GM23338 (cell line): Measurements from ENCODE around the gene SLC35F4.

ENCODE experiments used
- CREB1 ChIP-seq: fragments of 250-450 bp; sonication (Bioruptor Pico); IDR thresholded peaks from 2 replicates; pipeline ENCODE4 v1.5.0; 2020; ENCODE audit warnings: low read depth, mild to moderate bottlenecking, moderate library complexity
- EZH2 ChIP-seq: fragments of 200-600 bp; sonication (generic); IDR thresholded peaks from one replicate; pipeline ENCODE4 v1.8.0; 2017; ENCODE audit warnings: antibody characterized with exemption, mild to moderate bottlenecking, low read depth; ENCODE audit not compliant: unreplicated experiment
- EZH2phosphoT487 ChIP-seq: fragments of 200-600 bp; sonication (generic); IDR thresholded peaks from one replicate; pipeline ENCODE4 v1.8.1; 2018; ENCODE audit warnings: antibody characterized with exemption; ENCODE audit not compliant: unreplicated experiment
- JUNB ChIP-seq: IDR thresholded peaks from one replicate; pipeline ENCODE4 v1.6.1; 2016; ENCODE audit warnings: antibody characterized with exemption; ENCODE audit not compliant: unreplicated experiment
- NANOG ChIP-seq: IDR thresholded peaks from 2 replicates; pipeline ENCODE4 v1.6.1; 2016; ENCODE audit warnings: antibody characterized with exemption, borderline replicate concordance
- POLR2AphosphoS5 ChIP-seq: IDR thresholded peaks from 2 replicates; pipeline ENCODE4 v1.6.1; 2016; ENCODE audit warnings: antibody characterized with exemption, low read depth
- STAT1 ChIP-seq: IDR thresholded peaks from one replicate; pipeline ENCODE4 v1.6.1; 2016; ENCODE audit warnings: antibody characterized with exemption; ENCODE audit not compliant: unreplicated experiment
- ZNF114 ChIP-seq: fragments of 250-450 bp; sonication (Bioruptor Pico); IDR thresholded peaks from 2 replicates; pipeline ENCODE4 v1.5.0; 2020; ENCODE audit warnings: mild to moderate bottlenecking, moderate library complexity
- ZNF331 ChIP-seq: fragments of 250-450 bp; sonication (Bioruptor Pico); IDR thresholded peaks from 2 replicates; pipeline ENCODE4 v1.5.0; 2020; ENCODE audit warnings: low read depth, mild to moderate bottlenecking, moderate library complexity
- TF ChIP-seq, protein P1 (sequence below), 2 experiments: fragments of 200-600 bp in 1 of 2; sonication (generic) in 1 of 2; conservative IDR thresholded peaks; 2 replicates each; pipeline versions ENCODE4 v1.5.1 to v1.6.1; 2016 to 2017; ENCODE audit warnings: antibody characterized with exemption in 2 of 2, low read depth in 2 of 2, mild to moderate bottlenecking in 2 of 2, moderate library complexity in 1 of 2
- TF ChIP-seq, protein P2 (sequence below): IDR thresholded peaks from one replicate; pipeline ENCODE4 v1.6.1; 2018; ENCODE audit warnings: antibody characterized with exemption; ENCODE audit not compliant: unreplicated experiment
- TF ChIP-seq, protein P3 (sequence below): fragments of 250-450 bp; sonication (Bioruptor Pico); IDR thresholded peaks from 2 replicates; pipeline ENCODE4 v1.5.0; 2020; ENCODE audit warnings: mild to moderate bottlenecking, moderate library complexity
- TF ChIP-seq, protein P4 (sequence below): IDR thresholded peaks from 2 replicates; pipeline ENCODE4 v1.6.1; 2016; ENCODE audit warnings: antibody characterized with exemption

DNA sequence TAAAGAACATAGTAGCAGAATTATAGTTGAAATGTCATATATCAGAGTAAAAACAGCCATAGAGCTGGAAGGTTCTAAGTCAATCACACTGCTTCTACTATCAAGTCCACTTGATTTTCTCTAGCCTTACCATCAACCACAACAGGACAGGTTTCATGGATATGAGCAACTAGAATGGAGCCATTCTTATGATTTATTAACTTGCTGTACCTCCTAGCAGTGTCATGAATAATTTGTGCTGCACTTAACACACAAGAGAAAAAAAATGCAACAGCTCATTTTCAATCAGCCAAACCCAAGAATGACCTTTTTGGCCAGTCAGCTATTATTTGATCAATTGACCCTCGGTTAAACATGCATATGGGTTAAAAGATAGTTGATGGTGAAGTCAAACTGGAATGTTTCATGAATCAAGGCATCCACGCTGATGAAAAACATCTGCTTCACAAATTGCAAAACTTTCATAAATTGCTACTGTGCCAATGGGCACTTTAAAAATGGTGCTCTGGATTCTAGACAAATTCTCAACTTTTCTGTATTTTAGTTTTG lies 316.8 kb downstream of the SLC35F4 start:
- TF ChIP-seq POLR2AphosphoS5, result no peak
- TF ChIP-seq, protein P1, sequence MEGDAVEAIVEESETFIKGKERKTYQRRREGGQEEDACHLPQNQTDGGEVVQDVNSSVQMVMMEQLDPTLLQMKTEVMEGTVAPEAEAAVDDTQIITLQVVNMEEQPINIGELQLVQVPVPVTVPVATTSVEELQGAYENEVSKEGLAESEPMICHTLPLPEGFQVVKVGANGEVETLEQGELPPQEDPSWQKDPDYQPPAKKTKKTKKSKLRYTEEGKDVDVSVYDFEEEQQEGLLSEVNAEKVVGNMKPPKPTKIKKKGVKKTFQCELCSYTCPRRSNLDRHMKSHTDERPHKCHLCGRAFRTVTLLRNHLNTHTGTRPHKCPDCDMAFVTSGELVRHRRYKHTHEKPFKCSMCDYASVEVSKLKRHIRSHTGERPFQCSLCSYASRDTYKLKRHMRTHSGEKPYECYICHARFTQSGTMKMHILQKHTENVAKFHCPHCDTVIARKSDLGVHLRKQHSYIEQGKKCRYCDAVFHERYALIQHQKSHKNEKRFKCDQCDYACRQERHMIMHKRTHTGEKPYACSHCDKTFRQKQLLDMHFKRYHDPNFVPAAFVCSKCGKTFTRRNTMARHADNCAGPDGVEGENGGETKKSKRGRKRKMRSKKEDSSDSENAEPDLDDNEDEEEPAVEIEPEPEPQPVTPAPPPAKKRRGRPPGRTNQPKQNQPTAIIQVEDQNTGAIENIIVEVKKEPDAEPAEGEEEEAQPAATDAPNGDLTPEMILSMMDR (conservative IDR thresholded peaks at IDR 0.05; ENCODE audit: low read depth in 2 of 2), result no peak
- TF ChIP-seq EZH2, result no peak
- TF ChIP-seq STAT1, result no peak
- TF ChIP-seq, protein P2, sequence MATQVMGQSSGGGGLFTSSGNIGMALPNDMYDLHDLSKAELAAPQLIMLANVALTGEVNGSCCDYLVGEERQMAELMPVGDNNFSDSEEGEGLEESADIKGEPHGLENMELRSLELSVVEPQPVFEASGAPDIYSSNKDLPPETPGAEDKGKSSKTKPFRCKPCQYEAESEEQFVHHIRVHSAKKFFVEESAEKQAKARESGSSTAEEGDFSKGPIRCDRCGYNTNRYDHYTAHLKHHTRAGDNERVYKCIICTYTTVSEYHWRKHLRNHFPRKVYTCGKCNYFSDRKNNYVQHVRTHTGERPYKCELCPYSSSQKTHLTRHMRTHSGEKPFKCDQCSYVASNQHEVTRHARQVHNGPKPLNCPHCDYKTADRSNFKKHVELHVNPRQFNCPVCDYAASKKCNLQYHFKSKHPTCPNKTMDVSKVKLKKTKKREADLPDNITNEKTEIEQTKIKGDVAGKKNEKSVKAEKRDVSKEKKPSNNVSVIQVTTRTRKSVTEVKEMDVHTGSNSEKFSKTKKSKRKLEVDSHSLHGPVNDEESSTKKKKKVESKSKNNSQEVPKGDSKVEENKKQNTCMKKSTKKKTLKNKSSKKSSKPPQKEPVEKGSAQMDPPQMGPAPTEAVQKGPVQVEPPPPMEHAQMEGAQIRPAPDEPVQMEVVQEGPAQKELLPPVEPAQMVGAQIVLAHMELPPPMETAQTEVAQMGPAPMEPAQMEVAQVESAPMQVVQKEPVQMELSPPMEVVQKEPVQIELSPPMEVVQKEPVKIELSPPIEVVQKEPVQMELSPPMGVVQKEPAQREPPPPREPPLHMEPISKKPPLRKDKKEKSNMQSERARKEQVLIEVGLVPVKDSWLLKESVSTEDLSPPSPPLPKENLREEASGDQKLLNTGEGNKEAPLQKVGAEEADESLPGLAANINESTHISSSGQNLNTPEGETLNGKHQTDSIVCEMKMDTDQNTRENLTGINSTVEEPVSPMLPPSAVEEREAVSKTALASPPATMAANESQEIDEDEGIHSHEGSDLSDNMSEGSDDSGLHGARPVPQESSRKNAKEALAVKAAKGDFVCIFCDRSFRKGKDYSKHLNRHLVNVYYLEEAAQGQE, result no peak
- TF ChIP-seq NANOG, result no peak
- TF ChIP-seq EZH2phosphoT487, result no peak
- TF ChIP-seq JUNB, result no peak
- TF ChIP-seq CREB1 (CRISPR knock-in tag), result no peak
- TF ChIP-seq ZNF114 (CRISPR knock-in tag), result no peak
- TF ChIP-seq, protein P3, sequence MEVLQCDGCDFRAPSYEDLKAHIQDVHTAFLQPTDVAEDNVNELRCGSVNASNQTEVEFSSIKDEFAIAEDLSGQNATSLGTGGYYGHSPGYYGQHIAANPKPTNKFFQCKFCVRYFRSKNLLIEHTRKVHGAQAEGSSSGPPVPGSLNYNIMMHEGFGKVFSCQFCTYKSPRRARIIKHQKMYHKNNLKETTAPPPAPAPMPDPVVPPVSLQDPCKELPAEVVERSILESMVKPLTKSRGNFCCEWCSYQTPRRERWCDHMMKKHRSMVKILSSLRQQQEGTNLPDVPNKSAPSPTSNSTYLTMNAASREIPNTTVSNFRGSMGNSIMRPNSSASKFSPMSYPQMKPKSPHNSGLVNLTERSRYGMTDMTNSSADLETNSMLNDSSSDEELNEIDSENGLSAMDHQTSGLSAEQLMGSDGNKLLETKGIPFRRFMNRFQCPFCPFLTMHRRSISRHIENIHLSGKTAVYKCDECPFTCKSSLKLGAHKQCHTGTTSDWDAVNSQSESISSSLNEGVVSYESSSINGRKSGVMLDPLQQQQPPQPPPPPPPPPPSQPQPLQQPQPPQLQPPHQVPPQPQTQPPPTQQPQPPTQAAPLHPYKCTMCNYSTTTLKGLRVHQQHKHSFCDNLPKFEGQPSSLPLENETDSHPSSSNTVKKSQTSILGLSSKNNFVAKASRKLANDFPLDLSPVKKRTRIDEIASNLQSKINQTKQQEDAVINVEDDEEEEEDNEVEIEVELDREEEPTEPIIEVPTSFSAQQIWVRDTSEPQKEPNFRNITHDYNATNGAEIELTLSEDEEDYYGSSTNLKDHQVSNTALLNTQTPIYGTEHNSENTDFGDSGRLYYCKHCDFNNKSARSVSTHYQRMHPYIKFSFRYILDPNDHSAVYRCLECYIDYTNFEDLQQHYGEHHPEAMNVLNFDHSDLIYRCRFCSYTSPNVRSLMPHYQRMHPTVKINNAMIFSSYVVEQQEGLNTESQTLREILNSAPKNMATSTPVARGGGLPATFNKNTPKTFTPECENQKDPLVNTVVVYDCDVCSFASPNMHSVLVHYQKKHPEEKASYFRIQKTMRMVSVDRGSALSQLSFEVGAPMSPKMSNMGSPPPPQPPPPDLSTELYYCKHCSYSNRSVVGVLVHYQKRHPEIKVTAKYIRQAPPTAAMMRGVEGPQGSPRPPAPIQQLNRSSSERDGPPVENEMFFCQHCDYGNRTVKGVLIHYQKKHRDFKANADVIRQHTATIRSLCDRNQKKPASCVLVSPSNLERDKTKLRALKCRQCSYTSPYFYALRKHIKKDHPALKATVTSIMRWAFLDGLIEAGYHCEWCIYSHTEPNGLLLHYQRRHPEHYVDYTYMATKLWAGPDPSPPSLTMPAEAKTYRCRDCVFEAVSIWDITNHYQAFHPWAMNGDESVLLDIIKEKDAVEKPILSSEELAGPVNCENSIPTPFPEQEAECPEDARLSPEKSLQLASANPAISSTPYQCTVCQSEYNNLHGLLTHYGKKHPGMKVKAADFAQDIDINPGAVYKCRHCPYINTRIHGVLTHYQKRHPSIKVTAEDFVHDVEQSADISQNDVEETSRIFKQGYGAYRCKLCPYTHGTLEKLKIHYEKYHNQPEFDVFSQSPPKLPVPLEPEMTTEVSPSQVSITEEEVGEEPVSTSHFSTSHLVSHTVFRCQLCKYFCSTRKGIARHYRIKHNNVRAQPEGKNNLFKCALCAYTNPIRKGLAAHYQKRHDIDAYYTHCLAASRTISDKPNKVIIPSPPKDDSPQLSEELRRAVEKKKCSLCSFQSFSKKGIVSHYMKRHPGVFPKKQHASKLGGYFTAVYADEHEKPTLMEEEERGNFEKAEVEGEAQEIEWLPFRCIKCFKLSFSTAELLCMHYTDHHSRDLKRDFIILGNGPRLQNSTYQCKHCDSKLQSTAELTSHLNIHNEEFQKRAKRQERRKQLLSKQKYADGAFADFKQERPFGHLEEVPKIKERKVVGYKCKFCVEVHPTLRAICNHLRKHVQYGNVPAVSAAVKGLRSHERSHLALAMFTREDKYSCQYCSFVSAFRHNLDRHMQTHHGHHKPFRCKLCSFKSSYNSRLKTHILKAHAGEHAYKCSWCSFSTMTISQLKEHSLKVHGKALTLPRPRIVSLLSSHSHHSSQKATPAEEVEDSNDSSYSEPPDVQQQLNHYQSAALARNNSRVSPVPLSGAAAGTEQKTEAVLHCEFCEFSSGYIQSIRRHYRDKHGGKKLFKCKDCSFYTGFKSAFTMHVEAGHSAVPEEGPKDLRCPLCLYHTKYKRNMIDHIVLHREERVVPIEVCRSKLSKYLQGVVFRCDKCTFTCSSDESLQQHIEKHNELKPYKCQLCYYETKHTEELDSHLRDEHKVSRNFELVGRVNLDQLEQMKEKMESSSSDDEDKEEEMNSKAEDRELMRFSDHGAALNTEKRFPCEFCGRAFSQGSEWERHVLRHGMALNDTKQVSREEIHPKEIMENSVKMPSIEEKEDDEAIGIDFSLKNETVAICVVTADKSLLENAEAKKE (CRISPR knock-in tag), result no peak
- no peak for TF ChIP-seq ZNF331 (CRISPR knock-in tag)
- TF ChIP-seq, protein P4, sequence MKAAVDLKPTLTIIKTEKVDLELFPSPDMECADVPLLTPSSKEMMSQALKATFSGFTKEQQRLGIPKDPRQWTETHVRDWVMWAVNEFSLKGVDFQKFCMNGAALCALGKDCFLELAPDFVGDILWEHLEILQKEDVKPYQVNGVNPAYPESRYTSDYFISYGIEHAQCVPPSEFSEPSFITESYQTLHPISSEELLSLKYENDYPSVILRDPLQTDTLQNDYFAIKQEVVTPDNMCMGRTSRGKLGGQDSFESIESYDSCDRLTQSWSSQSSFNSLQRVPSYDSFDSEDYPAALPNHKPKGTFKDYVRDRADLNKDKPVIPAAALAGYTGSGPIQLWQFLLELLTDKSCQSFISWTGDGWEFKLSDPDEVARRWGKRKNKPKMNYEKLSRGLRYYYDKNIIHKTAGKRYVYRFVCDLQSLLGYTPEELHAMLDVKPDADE, result no peak
